ENCODE data around the gene DPYD.
"Not testable (repeated sequence)": the region's sequence is repeated elsewhere in the genome, so short reads cannot be mapped to it uniquely, and the experiment has no call there.

DPYD gene

GRCh38 chr1:97350241-97350640 is 570.6 kb downstream of the DPYD start:
- no peak for TF ChIP-seq CTCF (IDR thresholded peaks at IDR 0.05; ENCODE audit: insufficient read depth, low read length, poor library complexity, severe bottlenecking)
- no peak for TF ChIP-seq EZH2phosphoT487 (conservative IDR thresholded peaks at IDR 0.05; ENCODE audit: low read length)
- Histone ChIP-seq H2AFZ (ENCODE audit: low read depth, low read length, severe bottlenecking) (no peak overlapping the region), H3K9me2 (replicated peaks; ENCODE audit: insufficient read depth, low read length) (no peaks in the 10 kb centered on the region), H3K36me3 (ENCODE audit: low read length) (no peaks in the 10 kb centered on the region), H3K27me3 (ENCODE audit: low read length) (no peaks in the 10 kb centered on the region), H3K9ac (ENCODE audit: low read length) (no peak overlapping the region), H4K20me1 (ENCODE audit: low read depth, low read length) (no peaks in the 10 kb centered on the region), H3F3A (ENCODE audit: insufficient read depth) (no peaks in the 10 kb centered on the region), H3K79me2 (ENCODE audit: insufficient read depth, low read length) (no peaks in the 10 kb centered on the region), H3K27ac (ENCODE audit: low read depth, low read length) (no peak overlapping the region), H3K9me3 (ENCODE audit: insufficient read depth, low read length) (no peaks in the 10 kb centered on the region), H3K4me3 (ENCODE audit: insufficient read depth, low read length, poor library complexity, severe bottlenecking) (no peak overlapping the region), H3K4me2 (ENCODE audit: low read depth, low read length, poor library complexity, severe bottlenecking) (no peak overlapping the region)

DNA sequence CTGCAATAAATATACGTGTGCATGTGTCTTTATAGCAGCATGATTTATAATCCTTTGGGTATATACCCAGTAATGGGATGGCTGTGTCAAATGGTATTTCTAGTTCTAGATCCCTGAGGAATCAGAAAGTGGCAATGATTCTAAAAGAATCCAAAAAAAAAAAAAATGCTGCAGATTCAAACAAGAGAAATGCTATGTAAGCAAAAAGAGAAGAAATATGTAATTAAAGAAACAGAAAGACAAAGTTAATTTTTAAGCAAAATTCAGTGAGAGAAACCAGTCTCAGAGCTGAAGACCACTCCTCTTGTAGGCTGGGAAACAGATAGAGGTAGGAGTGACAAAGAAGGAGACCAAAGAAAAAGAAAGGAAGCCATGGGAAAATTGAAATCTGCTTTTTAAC is 571.0 kb downstream of the DPYD start:
- H3K9me3 ChIP-seq (ENCODE audit: insufficient read depth, low read length); H3K36me3 ChIP-seq (ENCODE audit: low read length); H3K79me2 ChIP-seq (ENCODE audit: insufficient read depth, low read length); H3K9me2 ChIP-seq (replicated peaks; ENCODE audit: insufficient read depth, low read length); H4K20me1 ChIP-seq (ENCODE audit: low read depth, low read length); H3K9ac ChIP-seq (ENCODE audit: low read length); H3F3A ChIP-seq (ENCODE audit: insufficient read depth); H3K4me2 ChIP-seq (ENCODE audit: low read depth, low read length, poor library complexity, severe bottlenecking); H3K4me3 ChIP-seq (ENCODE audit: insufficient read depth, low read length, poor library complexity, severe bottlenecking); H2AFZ ChIP-seq (ENCODE audit: low read depth, low read length, severe bottlenecking); H3K27ac ChIP-seq (ENCODE audit: low read depth, low read length); H3K27me3 ChIP-seq (ENCODE audit: low read length): not testable (repeated sequence)

DNA sequence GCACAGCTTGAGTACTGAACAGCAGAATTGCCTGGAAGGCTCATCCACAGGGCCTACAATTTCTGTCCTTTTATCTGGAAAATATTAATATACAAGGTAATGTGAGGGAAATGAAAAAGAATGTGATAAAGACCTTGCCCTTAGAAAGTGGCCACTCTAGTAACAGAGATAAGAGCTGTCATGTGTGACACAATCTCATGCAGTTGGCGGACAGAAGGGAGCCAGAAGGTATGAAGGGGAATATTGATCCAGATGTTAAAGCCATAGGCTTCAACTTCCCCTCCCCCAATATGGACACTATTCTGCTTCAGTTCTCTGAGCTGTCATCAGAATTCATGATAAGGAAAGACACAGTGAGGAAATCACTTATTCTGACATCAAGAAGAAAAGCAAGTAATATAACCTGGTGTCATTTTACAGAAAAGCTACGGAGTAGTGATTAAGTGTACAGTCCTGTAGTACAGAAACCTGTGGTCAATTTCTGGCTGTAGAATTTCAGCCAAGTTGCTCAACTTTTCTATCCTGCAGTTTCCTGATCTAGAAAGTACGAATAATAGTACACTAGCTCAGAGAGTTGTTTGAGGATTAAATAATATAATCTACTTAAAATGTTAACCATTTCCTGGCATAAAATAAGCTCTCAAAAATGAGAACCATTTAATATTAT is 572.1 kb downstream of the DPYD start:
- H2AFZ ChIP-seq (ENCODE audit: low read depth, low read length, severe bottlenecking) = no peak overlapping the region
- H3K36me3 ChIP-seq (ENCODE audit: low read length) = no peaks in the 10 kb centered on the region
- H3K4me3 ChIP-seq (ENCODE audit: insufficient read depth, low read length, poor library complexity, severe bottlenecking) = no peak overlapping the region
- H3K9me3 ChIP-seq (ENCODE audit: insufficient read depth, low read length) = no peaks in the 10 kb centered on the region
- H3K9ac ChIP-seq (ENCODE audit: low read length) = no peak overlapping the region
- TF ChIP-seq EZH2phosphoT487 (conservative IDR thresholded peaks at IDR 0.05; ENCODE audit: low read length) (no peak), CTCF (IDR thresholded peaks at IDR 0.05; ENCODE audit: insufficient read depth, low read length, poor library complexity, severe bottlenecking) (no peak)
- no peaks in the 10 kb centered on the region for H3K27me3 ChIP-seq (ENCODE audit: low read length)
- H3K4me2 ChIP-seq (ENCODE audit: low read depth, low read length, poor library complexity, severe bottlenecking) = no peak overlapping the region
- no peaks in the 10 kb centered on the region for H3K9me2 ChIP-seq (replicated peaks; ENCODE audit: insufficient read depth, low read length)
- H3K27ac ChIP-seq (ENCODE audit: low read depth, low read length) = no peak overlapping the region
- no peaks in the 10 kb centered on the region for H3K79me2 ChIP-seq (ENCODE audit: insufficient read depth, low read length)
- no peaks in the 10 kb centered on the region for H3F3A ChIP-seq (ENCODE audit: insufficient read depth)
- no peaks in the 10 kb centered on the region for H4K20me1 ChIP-seq (ENCODE audit: low read depth, low read length)

DNA sequence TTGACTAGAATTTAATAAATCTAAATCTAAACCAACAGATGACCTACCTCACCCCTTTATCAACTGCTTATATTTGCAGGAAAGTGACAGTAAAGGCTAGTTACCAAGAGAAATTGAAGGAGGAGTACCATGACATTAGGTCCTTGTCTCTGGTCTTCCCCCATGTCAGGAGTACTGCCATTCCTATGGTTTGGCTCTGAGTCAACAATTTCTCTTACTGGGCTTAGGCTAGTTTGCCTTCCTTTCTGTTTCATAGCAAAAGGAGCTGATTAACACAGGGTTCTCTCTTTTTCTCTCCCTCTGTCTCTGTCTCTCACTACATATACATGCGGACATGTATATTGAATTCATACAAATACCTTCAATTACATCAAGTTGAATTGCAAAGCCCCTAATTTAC is 579.9 kb downstream of the DPYD start:
- no peak overlapping the region for H3K27ac ChIP-seq (ENCODE audit: low read depth, low read length)
- no peak overlapping the region for H3K4me3 ChIP-seq (ENCODE audit: insufficient read depth, low read length, poor library complexity, severe bottlenecking)
- H3K4me2 ChIP-seq (ENCODE audit: low read depth, low read length, poor library complexity, severe bottlenecking) = no peak overlapping the region
- no peaks in the 10 kb centered on the region for H3F3A ChIP-seq (ENCODE audit: insufficient read depth)
- no peak overlapping the region for H3K9ac ChIP-seq (ENCODE audit: low read length)
- no peaks in the 10 kb centered on the region for H3K9me3 ChIP-seq (ENCODE audit: insufficient read depth, low read length)
- H3K79me2 ChIP-seq (ENCODE audit: insufficient read depth, low read length) = no peaks in the 10 kb centered on the region
- H3K9me2 ChIP-seq (replicated peaks; ENCODE audit: insufficient read depth, low read length) = no peaks in the 10 kb centered on the region
- H3K36me3 ChIP-seq (ENCODE audit: low read length) = no peaks in the 10 kb centered on the region
- no peak overlapping the region for H2AFZ ChIP-seq (ENCODE audit: low read depth, low read length, severe bottlenecking)
- no peaks in the 10 kb centered on the region for H4K20me1 ChIP-seq (ENCODE audit: low read depth, low read length)
- no peaks in the 10 kb centered on the region for H3K27me3 ChIP-seq (ENCODE audit: low read length)
- TF ChIP-seq CTCF (IDR thresholded peaks at IDR 0.05; ENCODE audit: insufficient read depth, low read length, poor library complexity, severe bottlenecking) (no peak), EZH2phosphoT487 (conservative IDR thresholded peaks at IDR 0.05; ENCODE audit: low read length) (no peak)

All from SU-DHL-6 (cell line).